ENCODE measurements around the gene NDUFA7. TPM values are rescaled to one million over a fixed set of nuclear protein-coding genes. Genes with fewer than 3 reads are reported as not detected.
"Not testable (repeated sequence)": the region's sequence is repeated elsewhere in the genome, so short reads cannot be mapped to it uniquely, and the experiment has no call there.

The NDUFA7 gene
- total RNA-seq, 1 experiment from 2014 or later: 29.0 TPM

GRCh38 chr19:8324186-8325050, 3.2 kb upstream of the NDUFA7 start:
- in situ Hi-C loops (cut with HindIII; ENCODE audit: low pct_unique_long_range_greater_than_20kb, low sequenced_read_pairs): no loop called here
- DNase-seq (ENCODE audit: low read depth): no peak

GRCh38 chr19:8323781-8324185, 2.6 kb upstream of the NDUFA7 start:
- DNase-seq (ENCODE audit: low read depth): no peak
- in situ Hi-C loops (cut with HindIII; ENCODE audit: low pct_unique_long_range_greater_than_20kb, low sequenced_read_pairs): no loop called here

- in situ Hi-C loops (cut with HindIII; ENCODE audit: low pct_unique_long_range_greater_than_20kb, low sequenced_read_pairs): no loop called here
- no peak for DNase-seq (ENCODE audit: low read depth)
Observed at GRCh38 chr19:8322638-8322997, 1.4 kb upstream of the NDUFA7 start.

GRCh38 chr19:8321986-8322637, 937 bp upstream of the NDUFA7 start:
- in situ Hi-C loops (cut with HindIII; ENCODE audit: low pct_unique_long_range_greater_than_20kb, low sequenced_read_pairs): no loop called here
- DNase-seq (ENCODE audit: low read depth): no peak

GRCh38 chr19:8320564-8321066, 560 bp downstream of the NDUFA7 start:
- DNase-seq (ENCODE audit: low read depth): no peak
- in situ Hi-C loops (cut with HindIII; ENCODE audit: low pct_unique_long_range_greater_than_20kb, low sequenced_read_pairs): no loop called here

GRCh38 chr19:8319807-8320520, 1.2 kb downstream of the NDUFA7 start:
- DNase-seq (ENCODE audit: low read depth): no peak
- in situ Hi-C loops (cut with HindIII; ENCODE audit: low pct_unique_long_range_greater_than_20kb, low sequenced_read_pairs): no loop called here

- DNase-seq (ENCODE audit: low read depth); in situ Hi-C loops (cut with HindIII; ENCODE audit: low pct_unique_long_range_greater_than_20kb, low sequenced_read_pairs): not testable (repeated sequence)
Observed at GRCh38 chr19:8318835-8319234, 2.3 kb downstream of the NDUFA7 start.

- in situ Hi-C loops (cut with HindIII; ENCODE audit: low pct_unique_long_range_greater_than_20kb, low sequenced_read_pairs): no loop called here
Observed at GRCh38 chr19:8316351-8317125, 4.6 kb downstream of the NDUFA7 start.

GRCh38 chr19:8314981-8315640, 6.1 kb downstream of the NDUFA7 start:
- in situ Hi-C loops (cut with HindIII; ENCODE audit: low pct_unique_long_range_greater_than_20kb, low sequenced_read_pairs); DNase-seq (ENCODE audit: low read depth): not testable (repeated sequence)

More at GRCh38 chr19:8316351-8317125, 4.6 kb downstream of the NDUFA7 start:
- no peak for DNase-seq (ENCODE audit: low read depth)

GRCh38 chr19:8311461-8312260, 9.5 kb downstream of the NDUFA7 start:
- in situ Hi-C loops (cut with HindIII; ENCODE audit: low pct_unique_long_range_greater_than_20kb, low sequenced_read_pairs): no loop called here
- DNase-seq (ENCODE audit: low read depth): no peak

GRCh38 chr19:8310342-8311055, 10.7 kb downstream of the NDUFA7 start:
- no peak for DNase-seq (ENCODE audit: low read depth)
- in situ Hi-C loops (cut with HindIII; ENCODE audit: low pct_unique_long_range_greater_than_20kb, low sequenced_read_pairs): no loop called here

GRCh38 chr19:8308891-8309291, 12.3 kb downstream of the NDUFA7 start:
- no peak for DNase-seq (ENCODE audit: low read depth)
- in situ Hi-C loops (cut with HindIII; ENCODE audit: low pct_unique_long_range_greater_than_20kb, low sequenced_read_pairs): no loop called here

- DNase-seq (ENCODE audit: low read depth): peak; percentile 87
- in situ Hi-C loops (cut with HindIII; ENCODE audit: low pct_unique_long_range_greater_than_20kb, low sequenced_read_pairs): no loop called here
Observed at GRCh38 chr19:8307965-8308866, 13.0 kb downstream of the NDUFA7 start, which contains the start of gene CD320. Gene CD320 (minus strand): TSS chr19:8308358. CDS start chr19:8308290, 68 bp downstream.

- in situ Hi-C loops (cut with HindIII; ENCODE audit: low pct_unique_long_range_greater_than_20kb, low sequenced_read_pairs): no loop called here
Observed at GRCh38 chr19:8307400-8307964, 13.7 kb downstream of the NDUFA7 start.

More at GRCh38 chr19:8307400-8307964, 13.7 kb downstream of the NDUFA7 start:
- DNase-seq (ENCODE audit: low read depth): no peak
